GM12864 (cell line): ENCODE data around the gene BCL11B.

Experiments
- DNase-seq: peaks from one replicate; pipeline ENCODE4 v3.0.0-alpha.2; 2011; ENCODE audit warnings: low read depth
- H3K4me3 ChIP-seq: 2 replicates; pipeline ENCODE4 v1.5.1; 2011; ENCODE audit warnings: mild to moderate bottlenecking, low read depth, low read length, control low read depth
- TF ChIP-seq, protein P1 (sequence below): IDR thresholded peaks from 2 replicates; pipeline ENCODE4 v1.5.1; 2011; ENCODE audit warnings: low read depth, mild to moderate bottlenecking, moderate library complexity, low read length, control low read depth, inconsistent platforms; ENCODE audit errors: missing control alignments

BCL11B gene

DNA sequence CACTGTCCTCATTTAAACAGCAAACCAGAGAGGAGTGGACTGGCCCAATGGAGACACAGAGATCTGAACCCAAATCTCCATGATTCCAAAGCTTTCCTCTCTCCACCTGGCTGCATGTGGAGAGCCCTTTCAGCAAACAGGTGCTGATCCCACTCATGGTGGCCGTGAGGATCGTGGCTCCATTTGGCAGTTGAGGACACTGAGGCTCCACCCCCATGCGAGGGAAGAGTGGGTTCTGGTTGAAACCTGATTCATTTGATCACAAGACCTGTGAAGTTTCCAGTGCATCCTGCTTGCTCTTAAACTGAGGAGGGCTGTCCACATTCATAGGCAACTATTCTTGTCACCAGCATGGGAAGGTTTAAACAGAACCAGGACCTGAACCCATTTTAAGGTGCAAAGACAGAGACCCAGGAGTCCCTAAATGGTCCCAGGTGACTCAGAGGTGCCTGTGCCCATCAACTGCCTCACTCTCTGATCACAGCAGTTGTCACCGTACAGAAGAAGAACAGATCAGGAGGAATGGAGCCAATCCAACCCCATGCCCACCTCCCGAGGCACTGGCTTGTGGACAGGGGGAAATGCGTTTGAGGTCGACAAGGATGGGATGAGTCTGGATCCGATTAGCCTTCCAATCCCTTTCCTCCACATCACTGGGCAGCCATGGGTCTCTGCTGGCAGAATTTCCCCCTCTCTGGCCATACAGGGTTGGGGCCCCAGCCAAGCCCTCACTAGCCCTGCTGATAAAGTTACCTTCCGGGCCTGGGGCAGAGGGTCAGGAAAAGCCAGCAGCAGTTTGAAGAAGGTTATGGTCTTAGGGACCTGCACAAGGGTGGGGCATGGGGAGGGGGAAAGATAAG lies 45.5 kb upstream of the BCL11B start:
- TF ChIP-seq, protein P1, sequence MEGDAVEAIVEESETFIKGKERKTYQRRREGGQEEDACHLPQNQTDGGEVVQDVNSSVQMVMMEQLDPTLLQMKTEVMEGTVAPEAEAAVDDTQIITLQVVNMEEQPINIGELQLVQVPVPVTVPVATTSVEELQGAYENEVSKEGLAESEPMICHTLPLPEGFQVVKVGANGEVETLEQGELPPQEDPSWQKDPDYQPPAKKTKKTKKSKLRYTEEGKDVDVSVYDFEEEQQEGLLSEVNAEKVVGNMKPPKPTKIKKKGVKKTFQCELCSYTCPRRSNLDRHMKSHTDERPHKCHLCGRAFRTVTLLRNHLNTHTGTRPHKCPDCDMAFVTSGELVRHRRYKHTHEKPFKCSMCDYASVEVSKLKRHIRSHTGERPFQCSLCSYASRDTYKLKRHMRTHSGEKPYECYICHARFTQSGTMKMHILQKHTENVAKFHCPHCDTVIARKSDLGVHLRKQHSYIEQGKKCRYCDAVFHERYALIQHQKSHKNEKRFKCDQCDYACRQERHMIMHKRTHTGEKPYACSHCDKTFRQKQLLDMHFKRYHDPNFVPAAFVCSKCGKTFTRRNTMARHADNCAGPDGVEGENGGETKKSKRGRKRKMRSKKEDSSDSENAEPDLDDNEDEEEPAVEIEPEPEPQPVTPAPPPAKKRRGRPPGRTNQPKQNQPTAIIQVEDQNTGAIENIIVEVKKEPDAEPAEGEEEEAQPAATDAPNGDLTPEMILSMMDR = no peak
- no peak for DNase-seq
- no peak overlapping the region for H3K4me3 ChIP-seq

DNA sequence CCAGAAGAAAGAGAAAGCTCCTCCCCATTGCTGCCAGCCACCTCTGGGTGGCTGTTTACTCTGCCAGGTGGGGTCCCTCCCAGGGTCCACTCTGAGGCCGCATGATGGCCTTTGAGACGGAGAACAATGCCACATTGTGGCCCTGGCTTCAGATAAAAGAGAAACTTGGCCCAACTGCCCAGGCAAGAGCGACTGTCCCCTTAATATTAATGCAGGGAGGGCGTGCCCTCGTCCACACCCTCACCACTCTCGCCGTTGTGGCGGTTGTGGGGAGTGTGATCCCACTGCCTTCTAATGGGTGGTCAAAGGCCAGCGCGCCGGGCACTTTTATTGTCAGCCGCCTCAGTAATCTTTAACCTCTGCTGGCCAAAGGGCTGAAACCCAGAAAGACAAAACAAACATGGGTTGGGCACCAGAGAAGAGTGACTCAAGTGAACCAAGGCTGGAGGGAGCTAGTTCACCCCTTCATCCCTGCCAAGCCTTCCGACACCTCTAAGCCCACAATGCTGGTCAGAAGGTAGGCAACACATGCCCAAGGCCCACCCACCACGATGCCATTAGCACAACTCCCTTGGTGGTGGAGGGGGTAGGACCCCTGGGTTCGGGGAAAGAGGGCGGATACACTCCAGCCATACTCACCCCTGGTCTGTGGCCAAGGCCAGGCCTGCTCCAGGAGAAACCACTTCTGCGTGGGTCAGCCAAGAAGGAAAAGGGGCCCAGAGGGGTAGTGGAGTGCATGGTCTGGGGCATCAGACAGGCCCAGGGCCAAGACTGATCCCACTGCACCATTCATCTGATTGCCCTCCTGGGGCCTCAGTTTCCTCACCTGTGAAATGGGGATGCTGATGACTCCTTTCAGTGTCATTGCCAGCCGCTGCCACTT lies 44.5 kb upstream of the BCL11B start:
- DNase-seq = no peak
- no peak overlapping the region for H3K4me3 ChIP-seq
- TF ChIP-seq, protein P1 = no peak

DNA sequence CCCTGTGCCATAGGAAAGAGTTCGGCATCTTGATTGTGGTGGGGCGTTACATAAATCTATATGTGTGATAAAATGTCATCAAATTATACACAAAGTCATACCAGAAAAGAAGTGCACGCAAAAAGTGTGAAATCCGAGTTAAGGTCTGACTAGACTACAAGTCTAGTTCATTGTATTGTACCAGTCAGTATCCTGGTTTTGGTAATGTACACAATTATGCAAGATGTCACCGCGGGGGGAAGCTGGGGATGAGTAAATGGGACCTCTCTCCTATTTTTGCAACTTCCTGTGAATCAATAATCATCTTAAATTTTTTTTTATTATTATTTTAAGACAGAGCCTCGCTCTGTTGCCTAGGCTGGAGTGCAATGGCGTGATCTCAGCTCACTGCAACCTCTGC lies 43.2 kb upstream of the BCL11B start:
- H3K4me3 ChIP-seq = no peak overlapping the region
- DNase-seq = no peak
- TF ChIP-seq, protein P1 = no peak

DNA sequence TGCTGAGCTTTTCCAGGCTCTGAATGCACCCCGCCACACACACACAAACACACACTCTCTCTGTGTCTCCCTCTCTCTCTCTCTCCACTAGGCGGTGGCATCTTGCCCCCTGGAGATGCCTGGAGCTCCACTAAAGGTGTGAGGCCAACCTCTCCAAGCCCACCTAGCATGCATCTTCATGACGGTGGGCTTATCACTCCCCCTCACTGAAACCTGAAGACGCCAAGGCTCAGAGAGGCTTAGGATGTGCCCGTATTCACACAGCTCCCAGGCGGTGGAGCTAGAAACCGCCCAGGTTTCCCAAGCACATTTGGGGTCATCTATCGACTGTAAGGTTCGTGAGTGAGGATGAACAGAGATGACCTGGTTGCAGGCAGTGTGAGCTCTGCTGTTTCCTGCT lies 42.6 kb upstream of the BCL11B start:
- no peak for DNase-seq
- no peak overlapping the region for H3K4me3 ChIP-seq
- TF ChIP-seq, protein P1 = no peak

DNA sequence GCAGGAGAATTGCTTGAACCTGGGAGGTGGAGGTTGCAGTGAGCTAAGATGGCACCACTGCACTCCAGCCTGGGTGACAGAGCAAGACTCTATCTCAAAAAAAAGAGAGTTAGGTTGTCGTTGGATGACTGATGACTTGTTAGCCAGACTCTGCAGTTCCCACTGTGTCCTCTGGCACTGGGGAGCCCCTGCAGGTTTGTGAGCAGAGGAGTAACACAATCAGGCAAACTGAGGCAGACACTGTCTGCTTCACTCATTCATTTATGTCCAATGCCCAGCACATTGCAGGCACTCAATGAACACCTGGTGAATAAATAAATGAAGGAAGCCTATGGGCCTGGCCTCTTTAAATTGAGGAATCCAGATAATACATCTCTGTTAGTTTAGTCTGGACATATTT lies 41.2 kb upstream of the BCL11B start:
- TF ChIP-seq, protein P1 = no peak
- H3K4me3 ChIP-seq = no peak overlapping the region
- no peak for DNase-seq

DNA sequence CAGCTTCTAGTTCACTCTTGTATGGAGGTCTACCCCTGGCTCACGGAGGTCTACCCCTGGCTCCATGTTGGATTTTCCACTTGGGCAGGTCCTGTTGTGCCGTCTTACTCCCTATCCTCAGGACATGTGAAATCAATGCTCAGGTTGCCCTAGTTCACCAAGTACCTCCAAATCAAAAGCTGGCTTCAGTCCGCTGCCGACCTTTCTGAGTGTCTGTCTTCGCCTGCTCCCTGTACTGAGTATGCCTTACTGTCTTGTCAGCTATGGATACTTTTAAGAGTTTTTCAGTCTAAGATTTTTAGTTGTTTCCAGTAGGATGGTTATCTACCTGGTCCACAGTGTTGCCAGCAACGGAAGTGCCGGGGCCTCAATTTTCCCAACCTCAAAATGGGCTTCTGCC lies 40.1 kb upstream of the BCL11B start:
- no peak overlapping the region for H3K4me3 ChIP-seq
- TF ChIP-seq, protein P1 = no peak
- no peak for DNase-seq
